Astrocyte (in vitro differentiated cells and primary cell): ENCODE measurements around the gene SH2D7. TPM values are rescaled to one million over a fixed set of nuclear protein-coding genes. Genes with fewer than 3 reads are reported as not detected.

Experiments used
- DNase-seq: peaks from one replicate; pipeline ENCODE4 v3.0.0-alpha.2; 2010; ENCODE audit warnings: low read depth
- FAIRE-seq: peaks from 2 replicates; lab custom pipeline; 2011; peaks lifted over from hg19 to GRCh38; lab: Jason Lieb, UNC
- H2AFZ ChIP-seq: 2 replicates; pipeline ENCODE4 v1.6.0; 2012; ENCODE audit warnings: low read depth, low read length, inconsistent platforms
- H3K27ac ChIP-seq: 2 replicates; pipeline ENCODE4 v1.5.1; 2011; ENCODE audit warnings: low read depth, low read length, inconsistent platforms
- H3K27me3 ChIP-seq: 2 replicates; pipeline ENCODE4 v1.6.0; 2011; ENCODE audit warnings: low read length, inconsistent platforms; ENCODE audit not compliant: insufficient read depth
- H3K36me3 ChIP-seq: 2 replicates; pipeline ENCODE4 v1.5.1; 2011; ENCODE audit warnings: low read length, inconsistent platforms; ENCODE audit not compliant: insufficient read depth
- H3K4me1 ChIP-seq: 2 replicates; pipeline ENCODE4 v1.5.1; 2011; ENCODE audit warnings: low read length, inconsistent platforms; ENCODE audit not compliant: insufficient read depth
- H3K4me2 ChIP-seq: 2 replicates; pipeline ENCODE4 v1.6.0; 2012; ENCODE audit warnings: low read length, inconsistent platforms
- H3K4me3 ChIP-seq: 2 replicates; pipeline ENCODE4 v1.5.1; 2011; ENCODE audit warnings: low read depth, mild to moderate bottlenecking, low read length, inconsistent platforms; ENCODE audit not compliant: insufficient read depth
- H3K79me2 ChIP-seq: 2 replicates; pipeline ENCODE4 v1.6.0; 2012; ENCODE audit warnings: mild to moderate bottlenecking, low read length, inconsistent platforms; ENCODE audit not compliant: insufficient read depth
- H3K9ac ChIP-seq: 2 replicates; pipeline ENCODE4 v1.6.0; 2012; ENCODE audit warnings: mild to moderate bottlenecking, low read length, inconsistent platforms
- H3K9me3 ChIP-seq: 2 replicates; pipeline ENCODE4 v1.5.1; 2012; ENCODE audit warnings: low read depth, mild to moderate bottlenecking, low read length, inconsistent platforms; ENCODE audit not compliant: insufficient read depth
- H4K20me1 ChIP-seq: 2 replicates; pipeline ENCODE4 v1.6.0; 2012; ENCODE audit warnings: low read length, inconsistent platforms; ENCODE audit not compliant: insufficient read depth
- H3K27ac Mint-ChIP-seq: one replicate; pipeline ENCODE4 v1.8.0; 2021; ENCODE audit warnings: mild to moderate bottlenecking, mixed read lengths; ENCODE audit not compliant: unreplicated experiment
- H3K27me3 Mint-ChIP-seq: one replicate; pipeline ENCODE4 v1.8.0; 2021; ENCODE audit warnings: low read depth, mixed read lengths; ENCODE audit not compliant: unreplicated experiment
- H3K36me3 Mint-ChIP-seq: one replicate; pipeline ENCODE4 v1.8.0; 2021; ENCODE audit warnings: low read depth, mixed read lengths; ENCODE audit not compliant: unreplicated experiment
- H3K4me1 Mint-ChIP-seq: one replicate; pipeline ENCODE4 v1.8.0; 2021; ENCODE audit warnings: low read depth, mixed read lengths; ENCODE audit not compliant: unreplicated experiment
- H3K4me3 Mint-ChIP-seq: one replicate; pipeline ENCODE4 v1.8.0; 2021; ENCODE audit warnings: mild to moderate bottlenecking, moderate library complexity, mixed read lengths; ENCODE audit not compliant: unreplicated experiment
- H3K9me3 Mint-ChIP-seq: one replicate; pipeline ENCODE4 v1.8.0; 2021; ENCODE audit warnings: mild to moderate bottlenecking, mixed read lengths; ENCODE audit not compliant: unreplicated experiment
- EZH2 ChIP-seq: IDR thresholded peaks from 2 replicates; pipeline ENCODE4 v1.6.1; 2012; ENCODE audit warnings: mild to moderate bottlenecking, low read length, inconsistent platforms; ENCODE audit not compliant: insufficient read depth
- total RNA-seq: library from RNA; stranded (reverse); gene quantifications from 2 replicates; pipeline ENCODE4 v1.2.1, GENCODE V29; 2021
- TF ChIP-seq, protein P1 (sequence below): IDR thresholded peaks from 2 replicates; pipeline ENCODE4 v1.5.1; 2011; ENCODE audit warnings: low read depth, mild to moderate bottlenecking, inconsistent platforms, low read length, moderate library complexity; ENCODE audit not compliant: insufficient read depth

Gene SH2D7
- total RNA-seq, 1 donor from 2014 or later, result not detected

- H3K9ac ChIP-seq, result peak overlapping the region; percentile 23
Measured at GRCh38 chr15:78130466-78131294, 38.3 kb downstream of the SH2D7 start.

DNA sequence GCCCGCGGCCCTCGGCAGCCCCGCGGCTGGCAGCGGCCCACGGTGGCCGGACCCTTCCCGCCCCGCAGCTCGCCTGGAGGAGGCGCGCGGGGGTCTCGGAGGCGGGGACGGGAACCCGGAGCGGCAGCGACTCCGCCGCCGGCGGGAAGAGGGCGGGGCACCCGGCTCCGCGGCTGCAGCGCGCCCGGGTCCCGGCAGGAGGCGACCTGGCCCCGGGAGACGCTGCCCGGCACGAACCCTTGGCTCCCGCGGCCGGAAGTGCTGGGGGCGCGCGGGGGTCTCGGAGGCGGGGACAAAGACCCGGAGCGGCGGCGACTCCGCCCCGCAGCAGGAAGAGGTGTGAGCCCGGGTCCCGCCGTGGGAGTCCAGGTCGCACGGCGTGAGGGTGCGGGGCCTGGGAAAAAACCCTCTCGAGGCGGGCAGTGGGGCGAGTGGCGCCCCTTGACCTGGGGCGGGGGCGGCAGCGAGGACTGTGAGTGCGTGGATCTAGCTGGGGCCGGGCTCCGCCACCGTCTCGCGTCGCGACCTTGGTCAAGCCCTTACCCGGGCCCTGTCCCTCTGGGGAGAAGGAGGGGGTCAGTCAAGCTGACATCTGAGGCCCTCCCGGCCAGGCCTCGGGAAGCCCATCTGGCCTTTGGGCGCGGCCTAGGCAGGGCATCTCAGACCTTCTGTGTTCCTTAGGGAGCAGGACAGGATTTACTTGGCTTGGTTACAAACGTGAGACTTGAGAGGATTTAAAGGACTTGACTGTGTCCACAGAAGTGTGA is 39.1 kb downstream of the SH2D7 start, which contains the start of gene CIB2:
TSS of gene CIB2 (minus strand) at position 151 of the 767 bp plus-strand sequence. CDS start 230 bp downstream, outside the sequence.
- H3K27ac ChIP-seq, result peak within 1 kb of the TSS; percentile 23
- H3K27me3 ChIP-seq, result no peaks in the 10 kb centered on the region
- peak; percentile 26 for DNase-seq

More at GRCh38 chr15:78130466-78131294, 38.3 kb downstream of the SH2D7 start:
- DNase-seq (no peak), FAIRE-seq (no peak)
- Histone ChIP-seq H2AFZ (peak overlapping the region; percentile 81), H3K9me3 (no peaks in the 10 kb centered on the region), H3K36me3 (no peaks in the 10 kb centered on the region), H3K4me3 (peak overlapping the region; percentile 62), H4K20me1 (no peaks in the 10 kb centered on the region), H3K27ac (no peak overlapping the region), H3K79me2 (no peaks in the 10 kb centered on the region), H3K4me1 (peaks cover 5% of the 10 kb centered on the region), H3K27me3 (no peaks in the 10 kb centered on the region), H3K4me2 (peak overlapping the region; percentile 89)
- Mint-ChIP-seq H3K27ac (peak overlapping the region; percentile 47), H3K27me3 (peaks cover 6% of the 10 kb centered on the region), H3K4me1 (peaks cover 3% of the 10 kb centered on the region), H3K36me3 (peaks cover 2% of the 10 kb centered on the region), H3K4me3 (peak overlapping the region; percentile 80), H3K9me3 (no peaks in the 10 kb centered on the region)
- TF ChIP-seq, protein P1, sequence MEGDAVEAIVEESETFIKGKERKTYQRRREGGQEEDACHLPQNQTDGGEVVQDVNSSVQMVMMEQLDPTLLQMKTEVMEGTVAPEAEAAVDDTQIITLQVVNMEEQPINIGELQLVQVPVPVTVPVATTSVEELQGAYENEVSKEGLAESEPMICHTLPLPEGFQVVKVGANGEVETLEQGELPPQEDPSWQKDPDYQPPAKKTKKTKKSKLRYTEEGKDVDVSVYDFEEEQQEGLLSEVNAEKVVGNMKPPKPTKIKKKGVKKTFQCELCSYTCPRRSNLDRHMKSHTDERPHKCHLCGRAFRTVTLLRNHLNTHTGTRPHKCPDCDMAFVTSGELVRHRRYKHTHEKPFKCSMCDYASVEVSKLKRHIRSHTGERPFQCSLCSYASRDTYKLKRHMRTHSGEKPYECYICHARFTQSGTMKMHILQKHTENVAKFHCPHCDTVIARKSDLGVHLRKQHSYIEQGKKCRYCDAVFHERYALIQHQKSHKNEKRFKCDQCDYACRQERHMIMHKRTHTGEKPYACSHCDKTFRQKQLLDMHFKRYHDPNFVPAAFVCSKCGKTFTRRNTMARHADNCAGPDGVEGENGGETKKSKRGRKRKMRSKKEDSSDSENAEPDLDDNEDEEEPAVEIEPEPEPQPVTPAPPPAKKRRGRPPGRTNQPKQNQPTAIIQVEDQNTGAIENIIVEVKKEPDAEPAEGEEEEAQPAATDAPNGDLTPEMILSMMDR, result no peak

More for the DNA sequence above, 39.1 kb downstream of the SH2D7 start, which contains the start of gene CIB2:
- Histone ChIP-seq H3K4me2 (peak within 1 kb of the TSS; percentile 89), H3K36me3 (no peaks in the 10 kb centered on the region), H3K9ac (peak within 1 kb of the TSS; percentile 84), H2AFZ (peak within 1 kb of the TSS; percentile 81), H3K4me1 (peaks cover 5% of the 10 kb centered on the region), H3K4me3 (peak within 1 kb of the TSS; percentile 62), H3K79me2 (no peaks in the 10 kb centered on the region), H3K9me3 (no peaks in the 10 kb centered on the region), H4K20me1 (no peaks in the 10 kb centered on the region)
- Mint-ChIP-seq H3K27me3 (peaks cover 6% of the 10 kb centered on the region), H3K36me3 (peaks cover 2% of the 10 kb centered on the region), H3K4me3 (peak within 1 kb of the TSS; percentile 86), H3K27ac (peak within 1 kb of the TSS; percentile 81), H3K4me1 (peaks cover 6% of the 10 kb centered on the region), H3K9me3 (no peaks in the 10 kb centered on the region)
- FAIRE-seq, result no peak
- TF ChIP-seq EZH2, result no peak
- TF ChIP-seq, protein P1, result no peak
